Measurements from ENCODE around the gene LRRFIP1. TPM values are rescaled to one million over a fixed set of nuclear protein-coding genes. Genes with fewer than 3 reads are reported as not detected.
A peak's percentile ranks its signal among the peaks of the same experiment; 100 is the strongest.

The LRRFIP1 gene
- total and polyA plus RNA-seq, 2 of the 13 experiments (the other 11 are each of a cell fraction or from before 2014, with no cell fraction given) = 15.9 to 40.5 TPM

GRCh38 chr2:237680702-237681478, 53.5 kb downstream of the LRRFIP1 start (continued):
- TF ChIP-seq ZNF142 (CRISPR knock-in tag; IDR thresholded peaks at IDR 0.05) = no peak
- TF ChIP-seq PAWR (CRISPR knock-in tag; IDR thresholded peaks at IDR 0.05; ENCODE audit: borderline replicate concordance) = no peak
- TF ChIP-seq ZIK1 (CRISPR knock-in tag; IDR thresholded peaks at IDR 0.05; ENCODE audit: borderline replicate concordance, low read depth) = no peak
- no peak for TF ChIP-seq ZNF850 (CRISPR knock-in tag; conservative IDR thresholded peaks at IDR 0.05)
- peak; percentile 67 for TF ChIP-seq SP5 (CRISPR knock-in tag; IDR thresholded peaks at IDR 0.05; ENCODE audit: borderline replicate concordance, low read depth)
- no peak for TF ChIP-seq LCORL (IDR thresholded peaks at IDR 0.05)
- peak; percentile 95 for TF ChIP-seq LCORL (CRISPR knock-in tag; IDR thresholded peaks at IDR 0.05)
- TF ChIP-seq ZFP36L2 (CRISPR knock-in tag; IDR thresholded peaks at IDR 0.05) = no peak
- peak; percentile 47; the same call in 1 of the 2 replicates for TF ChIP-seq RCOR2 (CRISPR knock-in tag; IDR thresholded peaks at IDR 0.05)
- TF ChIP-seq NR3C1 (CRISPR knock-in tag; IDR thresholded peaks at IDR 0.05) = no peak
- TF ChIP-seq PREB (CRISPR knock-in tag; IDR thresholded peaks at IDR 0.05) = no peak
- TF ChIP-seq HHEX (CRISPR knock-in tag; IDR thresholded peaks at IDR 0.05) = 0 out of 2 replicates have a peak, but pooled peaks have one; percentile 7
- TF ChIP-seq ZNF496 (CRISPR knock-in tag; IDR thresholded peaks at IDR 0.05; ENCODE audit: insufficient replicate concordance) = no peak
- no peak for TF ChIP-seq POLR2G (IDR thresholded peaks at IDR 0.05; ENCODE audit: low read depth, low read length)
- no peak for TF ChIP-seq ZNF225 (CRISPR knock-in tag; IDR thresholded peaks at IDR 0.05)
- TF ChIP-seq FOXO1 (CRISPR knock-in tag; IDR thresholded peaks at IDR 0.05) = peak; percentile 71; the same call in 1 of the 2 replicates
- TF ChIP-seq NFYB (CRISPR knock-in tag; IDR thresholded peaks at IDR 0.05) = no peak
- TF ChIP-seq PATZ1 (CRISPR knock-in tag; IDR thresholded peaks at IDR 0.05) = peak; percentile 41
- no peak for TF ChIP-seq PTBP1 (IDR thresholded peaks at IDR 0.05; ENCODE audit: low read depth, low read length, poor library complexity, severe bottlenecking)
- TF ChIP-seq HNF4G (IDR thresholded peaks at IDR 0.05; ENCODE audit: borderline replicate concordance, low read depth, low read length) = peak; percentile 64; the same call in 1 of the 2 replicates
- TF ChIP-seq HNF4G (CRISPR knock-in tag; IDR thresholded peaks at IDR 0.05; ENCODE audit: borderline replicate concordance, low read depth) = peak; percentile 64; the same call in 1 of the 2 replicates
- no peak for TF ChIP-seq ZNF431 (CRISPR knock-in tag; IDR thresholded peaks at IDR 0.05; ENCODE audit: borderline replicate concordance, low read depth)

Measured in HepG2 (cell line).